Hepatocyte (in vitro differentiated cells): Measurements from ENCODE around the gene RASA3. TPM values are rescaled to one million over a fixed set of nuclear protein-coding genes. Genes with fewer than 3 reads are reported as not detected.

ENCODE experiments used
- DNase-seq: peaks from one replicate; pipeline ENCODE4 v3.0.0-alpha.2; 2016; ENCODE audit warnings: low spot score
- H2AFZ ChIP-seq: fragments of 200-600 bp; sonication (generic); 2 replicates; pipeline ENCODE4 v1.6.0; 2016; ENCODE audit warnings: antibody characterized with exemption, mild to moderate bottlenecking
- H3K27ac ChIP-seq: fragments of 200-600 bp; sonication (generic); 2 replicates; pipeline ENCODE4 v1.5.1; 2016; ENCODE audit warnings: mild to moderate bottlenecking
- H3K27me3 ChIP-seq: fragments of 200-600 bp; sonication (generic); 2 replicates; pipeline ENCODE4 v1.6.1; 2016
- H3K36me3 ChIP-seq: fragments of 200-600 bp; sonication (generic); replicated peaks from 2 replicates; pipeline ENCODE4 v1.5.1; 2016; ENCODE audit warnings: low read depth; ENCODE audit not compliant: insufficient read depth
- H3K4me1 ChIP-seq: fragments of 200-600 bp; sonication (generic); 2 replicates; pipeline ENCODE4 v1.5.1; 2016; ENCODE audit warnings: mild to moderate bottlenecking, moderate library complexity; ENCODE audit not compliant: insufficient read depth
- H3K4me2 ChIP-seq: fragments of 200-600 bp; sonication (generic); 2 replicates; pipeline ENCODE4 v1.6.0; 2016
- H3K4me3 ChIP-seq: fragments of 200-600 bp; sonication (generic); 2 replicates; pipeline ENCODE4 v1.5.1; 2016; ENCODE audit warnings: mild to moderate bottlenecking
- H3K79me2 ChIP-seq: fragments of 200-600 bp; sonication (generic); 2 replicates; pipeline ENCODE4 v1.6.0; 2017; ENCODE audit warnings: mild to moderate bottlenecking
- H3K9me2 ChIP-seq: fragments of 200-600 bp; sonication (generic); replicated peaks from 2 replicates; pipeline ENCODE4 v1.6.0; 2017; ENCODE audit warnings: mild to moderate bottlenecking; ENCODE audit not compliant: insufficient read depth
- H3K9me3 ChIP-seq: fragments of 200-600 bp; sonication (generic); 2 replicates; pipeline ENCODE4 v1.5.1; 2016; ENCODE audit warnings: low read depth, mild to moderate bottlenecking
- H4K20me1 ChIP-seq: fragments of 200-600 bp; sonication (generic); 2 replicates; pipeline ENCODE4 v1.6.0; 2016; ENCODE audit warnings: mild to moderate bottlenecking; ENCODE audit not compliant: insufficient read depth, poor library complexity, severe bottlenecking
- EZH2 ChIP-seq: fragments of 200-600 bp; sonication (generic); IDR thresholded peaks from 2 replicates; pipeline ENCODE4 v1.6.1; 2016; ENCODE audit warnings: antibody characterized with exemption, mild to moderate bottlenecking, borderline replicate concordance
- EZH2phosphoT487 ChIP-seq: fragments of 200-600 bp; sonication (generic); IDR thresholded peaks from one replicate; pipeline ENCODE4 v1.6.1; 2018; ENCODE audit warnings: antibody characterized with exemption, mild to moderate bottlenecking, low read depth, moderate library complexity; ENCODE audit not compliant: unreplicated experiment, severe bottlenecking
- WGBS: methylation state at CpG from one replicate; pipeline ENCODE4 v1.1.6; 2016; ENCODE audit warnings: low lambda C conversion rate; ENCODE audit errors: missing lambda C conversion rate; 5-methylcytosine and 5-hydroxymethylcytosine counted together
- polyA plus RNA-seq: library from polyadenylated mRNA; unstranded; fragments of >200 nt; fragmentation: Nextera tagmentation; extraction: Ambion mirVana; gene quantifications from 2 replicates; pipeline ENCODE4 v1.2.1, GENCODE V29; 2016
- total RNA-seq: library from RNA; depleted of rRNA; stranded (reverse); fragments of >200 nt; gene quantifications from 2 replicates; pipeline ENCODE4 v1.2.3, GENCODE V29; 2014
- TF ChIP-seq, protein P1 (sequence below): fragments of 200-600 bp; sonication (generic); IDR thresholded peaks from 2 replicates; pipeline ENCODE4 v1.5.1; 2016; ENCODE audit warnings: antibody characterized with exemption, mild to moderate bottlenecking; ENCODE audit not compliant: poor library complexity

Gene RASA3
- total and polyA plus RNA-seq, 2 experiments from 2014 or later = 5.6 to 6.1 TPM

DNA sequence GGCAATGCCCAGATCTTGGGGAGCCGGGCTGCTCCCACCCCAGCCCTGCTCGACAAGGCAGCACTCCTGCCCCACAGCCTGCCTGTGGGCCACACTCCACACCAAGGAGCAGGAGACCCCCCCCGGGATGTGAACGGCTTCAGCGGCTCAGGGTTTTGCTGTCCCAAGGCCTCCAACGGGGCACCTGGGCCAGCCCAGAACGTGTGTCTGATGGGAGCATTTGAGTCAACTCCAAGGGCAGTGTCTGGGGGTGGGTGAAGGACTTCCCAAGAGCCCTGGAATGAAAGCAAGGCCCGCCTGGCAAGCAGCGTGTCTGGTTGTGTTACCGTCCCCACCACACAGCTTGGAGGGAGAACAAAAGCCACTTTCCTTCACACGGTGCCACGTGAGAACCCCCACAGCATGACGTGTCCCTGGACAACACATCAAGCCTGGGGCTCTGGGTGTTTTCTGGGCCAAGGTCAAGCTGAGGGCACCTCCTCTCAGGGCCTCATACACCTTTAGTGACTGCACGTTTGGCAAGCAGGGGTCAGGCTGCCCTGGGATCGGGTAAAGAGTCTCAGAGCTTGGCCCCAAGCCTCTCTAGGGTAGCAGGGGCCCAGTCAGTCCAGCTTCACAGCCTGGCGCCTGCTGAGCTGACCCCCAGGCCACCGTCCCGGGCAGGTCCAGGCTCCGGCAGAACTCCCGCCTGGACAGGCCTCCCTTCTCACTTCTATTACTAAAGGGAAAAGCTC lies 164.5 kb downstream of the RASA3 start:
- H3K4me2 ChIP-seq = no peak overlapping the region
- 94% methylated on average over 18 of the region's 20 CpGs for WGBS

DNA sequence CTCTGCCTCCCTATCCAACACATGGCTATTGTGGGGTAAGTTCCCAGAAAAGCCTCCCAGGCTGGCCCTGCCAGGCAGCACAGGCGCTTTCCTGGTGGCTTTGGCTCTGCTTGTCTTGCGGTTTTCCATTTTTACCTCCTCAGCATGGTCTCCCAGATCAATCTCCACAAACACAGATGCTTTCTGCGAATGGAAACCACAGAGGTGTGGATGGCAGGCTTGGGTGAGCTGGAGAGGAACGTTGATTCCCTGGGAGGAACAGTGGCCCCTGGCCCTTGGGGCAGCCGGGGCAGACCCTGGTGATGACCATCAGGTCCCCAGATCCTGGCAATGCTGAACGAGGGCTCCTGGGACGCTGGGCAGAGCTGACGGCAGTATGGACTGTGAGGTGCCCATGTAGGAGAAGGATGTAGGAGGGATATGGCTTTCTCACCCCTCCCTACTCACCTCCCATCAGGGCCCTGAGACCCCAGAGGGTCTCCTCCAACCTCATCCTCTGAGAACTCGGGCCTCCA lies 165.2 kb downstream of the RASA3 start:
- Histone ChIP-seq H3K4me2 (no peak overlapping the region), H3K36me3 (no peaks in the 10 kb centered on the region), H3K4me1 (no peaks in the 10 kb centered on the region), H3K4me3 (no peak overlapping the region), H3K9me2 (no peaks in the 10 kb centered on the region), H3K79me2 (no peaks in the 10 kb centered on the region), H3K27ac (no peak overlapping the region), H3K9me3 (no peaks in the 10 kb centered on the region), H2AFZ (no peak overlapping the region), H3K27me3 (no peaks in the 10 kb centered on the region), H4K20me1 (no peaks in the 10 kb centered on the region)
- DNase-seq = no peak
- TF ChIP-seq EZH2phosphoT487 = no peak
- TF ChIP-seq, protein P1, sequence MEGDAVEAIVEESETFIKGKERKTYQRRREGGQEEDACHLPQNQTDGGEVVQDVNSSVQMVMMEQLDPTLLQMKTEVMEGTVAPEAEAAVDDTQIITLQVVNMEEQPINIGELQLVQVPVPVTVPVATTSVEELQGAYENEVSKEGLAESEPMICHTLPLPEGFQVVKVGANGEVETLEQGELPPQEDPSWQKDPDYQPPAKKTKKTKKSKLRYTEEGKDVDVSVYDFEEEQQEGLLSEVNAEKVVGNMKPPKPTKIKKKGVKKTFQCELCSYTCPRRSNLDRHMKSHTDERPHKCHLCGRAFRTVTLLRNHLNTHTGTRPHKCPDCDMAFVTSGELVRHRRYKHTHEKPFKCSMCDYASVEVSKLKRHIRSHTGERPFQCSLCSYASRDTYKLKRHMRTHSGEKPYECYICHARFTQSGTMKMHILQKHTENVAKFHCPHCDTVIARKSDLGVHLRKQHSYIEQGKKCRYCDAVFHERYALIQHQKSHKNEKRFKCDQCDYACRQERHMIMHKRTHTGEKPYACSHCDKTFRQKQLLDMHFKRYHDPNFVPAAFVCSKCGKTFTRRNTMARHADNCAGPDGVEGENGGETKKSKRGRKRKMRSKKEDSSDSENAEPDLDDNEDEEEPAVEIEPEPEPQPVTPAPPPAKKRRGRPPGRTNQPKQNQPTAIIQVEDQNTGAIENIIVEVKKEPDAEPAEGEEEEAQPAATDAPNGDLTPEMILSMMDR = no peak
- no peak for TF ChIP-seq EZH2
- 88% methylated on average over 9 of the region's 9 CpGs for WGBS

More for the DNA sequence above, 164.5 kb downstream of the RASA3 start:
- Histone ChIP-seq H3K9me2 (no peaks in the 10 kb centered on the region), H3K27me3 (no peaks in the 10 kb centered on the region), H4K20me1 (no peaks in the 10 kb centered on the region), H3K79me2 (no peaks in the 10 kb centered on the region), H3K9me3 (no peaks in the 10 kb centered on the region), H3K27ac (no peak overlapping the region), H2AFZ (no peak overlapping the region), H3K4me3 (no peak overlapping the region), H3K36me3 (no peaks in the 10 kb centered on the region), H3K4me1 (no peaks in the 10 kb centered on the region)
- no peak for DNase-seq
- TF ChIP-seq, protein P1 = no peak
- TF ChIP-seq EZH2 = no peak
- TF ChIP-seq EZH2phosphoT487 = no peak

DNA sequence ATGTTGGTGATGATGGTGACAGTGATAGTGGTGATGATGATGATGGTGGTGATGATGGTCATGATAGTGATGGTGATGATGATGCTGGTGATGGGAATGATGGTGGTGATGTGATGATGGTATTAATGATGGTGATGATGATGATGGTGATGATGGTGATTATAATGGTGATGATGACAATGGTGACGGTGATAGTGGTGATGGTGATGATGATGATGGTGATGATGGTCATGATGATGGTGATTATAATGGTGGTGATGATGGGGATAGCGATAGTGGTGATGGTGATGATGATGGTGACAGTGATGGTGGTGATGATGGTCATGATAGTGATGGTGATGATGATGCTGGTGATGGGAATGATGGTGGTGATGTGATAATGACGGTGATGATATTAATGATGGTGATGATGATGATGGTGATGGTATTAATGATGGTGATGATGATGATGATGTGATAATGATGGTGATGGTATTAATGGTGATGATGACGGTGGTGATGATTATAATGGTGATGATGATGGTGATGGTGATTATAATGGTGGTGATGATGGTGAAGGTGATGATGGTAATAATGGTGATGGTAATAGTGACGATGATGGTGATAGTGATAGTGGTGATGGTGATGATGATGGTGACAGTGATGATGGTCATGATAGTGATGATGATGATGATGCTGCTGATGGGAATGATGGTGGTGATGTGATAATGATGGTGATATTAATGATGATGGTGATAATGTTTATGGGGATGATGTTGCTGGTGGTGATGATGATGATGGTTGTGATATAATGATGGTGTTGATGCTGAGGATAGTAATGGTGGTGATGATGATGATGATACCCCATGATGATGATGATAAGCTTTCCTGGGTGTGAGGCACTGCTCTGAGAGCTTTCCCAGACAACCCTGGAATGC lies 166.2 kb downstream of the RASA3 start:
- no peak overlapping the region for H3K27ac ChIP-seq
- no peaks in the 10 kb centered on the region for H3K9me3 ChIP-seq
- no peak overlapping the region for H3K4me2 ChIP-seq
- WGBS = 96% methylated on average over 5 of the region's 5 CpGs
- no peaks in the 10 kb centered on the region for H4K20me1 ChIP-seq
- H3K4me3 ChIP-seq = no peak overlapping the region
- TF ChIP-seq, protein P1 = no peak
- TF ChIP-seq EZH2phosphoT487 = no peak
- TF ChIP-seq EZH2 = no peak
- no peaks in the 10 kb centered on the region for H3K79me2 ChIP-seq
- no peaks in the 10 kb centered on the region for H3K27me3 ChIP-seq
- no peaks in the 10 kb centered on the region for H3K4me1 ChIP-seq
- H2AFZ ChIP-seq = no peak overlapping the region
- H3K36me3 ChIP-seq = no peaks in the 10 kb centered on the region
- DNase-seq = no peak
- no peaks in the 10 kb centered on the region for H3K9me2 ChIP-seq
